Measurements from ENCODE around the gene ST3GAL4.

DNA sequence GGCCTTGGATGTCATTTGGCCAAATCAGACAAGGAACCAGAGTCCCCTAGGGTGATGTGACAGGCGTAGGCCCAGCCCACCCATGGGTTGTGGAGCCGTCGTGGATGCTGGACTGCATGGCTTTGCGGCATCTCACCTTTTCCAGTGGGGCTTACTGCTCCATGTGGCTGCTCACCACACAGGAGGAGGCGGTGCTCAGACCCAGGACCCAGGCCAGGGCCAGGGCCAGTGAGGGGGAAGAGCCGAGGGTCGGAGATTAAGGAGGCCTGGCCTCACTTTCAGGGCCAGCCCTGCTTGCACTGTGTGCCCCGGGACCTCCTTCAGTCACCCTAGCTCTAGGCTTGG, 105.6 kb downstream of the ST3GAL4 start:
- TF ChIP-seq POLR2A (IDR thresholded peaks at IDR 0.05; ENCODE audit: low read depth, low read length) (no peak), TAF1 (IDR thresholded peaks at IDR 0.05; ENCODE audit: borderline replicate concordance, low read depth, low read length) (no peak), POLR2AphosphoS5 (IDR thresholded peaks at IDR 0.05; ENCODE audit: low read depth, low read length) (no peak)

All from GM12892 (cell line).